AG04450 (cell line): ENCODE measurements around the gene CREM. TPM values are rescaled to one million over a fixed set of nuclear protein-coding genes. Genes with fewer than 3 reads are reported as not detected.

Experiments
- CTCF ChIA-PET: fragments of 300-600, 350-600 bp; formaldehyde crosslinking; extraction: SDS; loops from one replicate; lab custom pipeline; 2022; ENCODE audit warnings: antibody characterized with exemption, inconsistent platforms; lab: Charles Lee
- POLR2A ChIA-PET: fragments of 350-600 bp; formaldehyde crosslinking; extraction: SDS; loops from one replicate; lab custom pipeline; 2021; ENCODE audit warnings: antibody characterized with exemption, inconsistent platforms; lab: Yijun Ruan, JAX
- DNase-seq: peaks from one replicate; pipeline ENCODE4 v3.0.0-alpha.2; 2011; ENCODE audit warnings: low read depth, low spot score
- H3K27ac ChIP-seq: one replicate; pipeline ENCODE4 v1.5.1; 2012; ENCODE audit warnings: low read depth, low read length, control low read depth
- H3K27me3 ChIP-seq: one replicate; pipeline ENCODE4 v1.6.0; 2012; ENCODE audit warnings: low read length; ENCODE audit not compliant: control insufficient read depth, insufficient read depth
- H3K4me3 ChIP-seq: 2 replicates; pipeline ENCODE4 v1.5.1; 2011; ENCODE audit warnings: mild to moderate bottlenecking, low read depth, low read length, control low read depth
- H3K9me3 ChIP-seq: 2 replicates; pipeline ENCODE4 v1.5.1; 2012; ENCODE audit warnings: low read length; ENCODE audit not compliant: control insufficient read depth, insufficient read depth
- CTCF ChIP-seq: IDR thresholded peaks from 2 replicates; pipeline ENCODE4 v1.5.1; 2011; ENCODE audit warnings: low read depth, low read length, control low read depth, inconsistent platforms
- polyA plus RNA-seq: library from polyadenylated mRNA; depleted of rRNA; stranded (reverse); fragments of >200 nt; gene quantifications from 2 replicates; pipeline ENCODE4 v1.2.3, GENCODE V29; 2011

Gene CREM
- polyA plus RNA-seq, 1 experiment: 48.2 TPM

DNA sequence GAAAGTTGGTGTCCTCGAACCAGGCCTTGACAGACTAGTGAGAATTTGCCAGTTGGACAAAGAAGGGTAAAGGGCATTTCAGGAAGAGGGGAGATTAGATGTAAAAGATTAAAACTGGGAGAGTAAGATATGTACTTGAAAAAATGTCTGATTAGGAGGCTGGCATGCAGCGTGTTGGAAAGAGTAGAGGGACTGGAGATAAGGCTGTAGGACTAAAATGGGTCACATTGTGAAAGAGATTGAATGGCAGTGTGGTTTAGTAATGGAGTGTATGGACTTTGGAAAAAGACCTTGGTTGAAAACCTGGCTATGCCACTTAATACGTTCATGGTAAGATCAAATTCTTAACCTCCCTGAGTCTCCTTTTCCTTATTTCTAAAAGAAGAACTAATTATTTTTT, 14.1 kb downstream of the CREM start:
- CTCF ChIA-PET: no interaction called here
- no peak for TF ChIP-seq CTCF

DNA sequence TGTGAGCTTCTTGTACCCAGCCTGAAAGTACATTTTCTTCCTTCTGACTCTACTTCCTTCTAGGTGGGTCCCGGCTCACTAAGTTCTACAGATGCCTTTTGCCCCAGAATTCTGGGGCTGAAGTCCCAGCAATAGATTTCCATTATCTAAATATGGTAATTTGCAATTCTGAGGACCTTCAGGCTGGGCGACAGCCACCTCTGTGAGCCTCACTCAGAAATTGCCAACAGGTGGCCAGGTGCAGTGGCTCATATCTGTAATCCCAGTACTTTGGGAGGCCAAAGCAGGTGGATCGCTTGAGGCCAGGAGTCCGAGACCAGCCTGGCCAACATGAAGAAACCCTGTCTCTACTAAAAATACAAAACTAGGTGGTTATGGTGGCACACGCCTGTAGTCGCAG, 23.7 kb downstream of the CREM start:
- Histone ChIP-seq H3K27me3 (no peaks in the 10 kb centered on the region), H3K27ac (no peak overlapping the region), H3K9me3 (no peaks in the 10 kb centered on the region), H3K4me3 (no peak overlapping the region)
- no peak for TF ChIP-seq CTCF
- no peak for DNase-seq
- ChIA-PET CTCF (no interaction called here), POLR2A (no interaction called here)

More for the DNA sequence above, 14.1 kb downstream of the CREM start:
- Histone ChIP-seq H3K27ac (no peak overlapping the region), H3K4me3 (no peak overlapping the region), H3K9me3 (no peaks in the 10 kb centered on the region), H3K27me3 (no peaks in the 10 kb centered on the region)
- POLR2A ChIA-PET: no interaction called here
- DNase-seq: no peak

DNA sequence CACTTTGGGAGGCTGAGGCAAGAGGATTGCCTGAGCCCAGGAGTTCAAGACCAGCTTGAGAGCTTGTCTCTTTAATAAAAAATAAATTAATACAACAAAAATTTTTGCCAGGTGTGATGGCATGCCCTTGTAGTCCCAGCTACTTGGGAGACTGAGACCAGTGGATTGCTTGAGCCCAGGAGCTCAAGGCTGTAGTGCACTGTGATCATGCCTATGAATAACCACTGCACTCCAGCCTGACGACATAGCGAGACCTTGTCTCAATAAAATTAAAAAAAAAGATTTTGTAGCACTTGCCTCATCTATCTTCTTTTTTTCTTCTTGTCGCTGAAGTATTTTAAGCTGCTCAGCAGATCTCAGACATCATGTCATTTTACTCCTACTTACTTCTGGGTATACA, 26.3 kb downstream of the CREM start:
- Histone ChIP-seq H3K4me3 (no peak overlapping the region), H3K27me3 (no peaks in the 10 kb centered on the region), H3K27ac (no peak overlapping the region), H3K9me3 (no peaks in the 10 kb centered on the region)
- DNase-seq: no peak
- POLR2A ChIA-PET: no interaction called here
- CTCF ChIA-PET: interaction anchor here (0.5 to 1.4 kb wide), 2 partner anchors 26 to 87 kb away, joined by 5 read pairs; partner anchors contain the start of gene CREM
- no peak for TF ChIP-seq CTCF

- CTCF ChIA-PET: interaction anchor here (1.1 kb wide), 1 partner anchor 42 kb away, joined by 3 read pairs; no protein-coding TSS in a partner anchor
- Histone ChIP-seq H3K4me3 (no peak overlapping the region), H3K9me3 (no peaks in the 10 kb centered on the region), H3K27ac (no peak overlapping the region), H3K27me3 (no peaks in the 10 kb centered on the region)
- DNase-seq: no peak
- no peak for TF ChIP-seq CTCF
- POLR2A ChIA-PET: no interaction called here
Measured at GRCh38 chr10:35153716-35154115, 27.1 kb downstream of the CREM start.

GRCh38 chr10:35160743-35161142, 34.1 kb downstream of the CREM start:
- POLR2A ChIA-PET: no interaction called here
- CTCF ChIA-PET: interaction anchor here (0.5 to 1.0 kb wide), 2 partner anchors 35 to 57 kb away, joined by 3 to 5 read pairs; no protein-coding TSS in a partner anchor
- DNase-seq: no peak
- H3K4me3 ChIP-seq: no peak overlapping the region
- no peaks in the 10 kb centered on the region for H3K9me3 ChIP-seq
- no peaks in the 10 kb centered on the region for H3K27me3 ChIP-seq
- H3K27ac ChIP-seq: no peak overlapping the region
- TF ChIP-seq CTCF: no peak
